OCI-LY7 (cell line): ENCODE results near the gene PRDM4. TPM values are rescaled to one million over a fixed set of nuclear protein-coding genes. Genes with fewer than 3 reads are reported as not detected.

Experiments
- BruUV-seq: library from RNA; stranded (reverse); fragments of 400-500 nt; replicated peaks from 2 replicates; lab custom pipeline; 2021; lab: Mats Ljungman, UMichigan
- CTCF ChIA-PET: fragments of 300-600 bp; sonication (Branson Sonifier 250); formaldehyde crosslinking; loops from one replicate; lab custom pipeline; 2022; ENCODE audit warnings: antibody characterized with exemption; ENCODE audit not compliant: unreplicated experiment; lab: Charles Lee
- POLR2A ChIA-PET: fragments of 300-600 bp; sonication (Branson Sonifier 250); formaldehyde crosslinking; loops from one replicate; lab custom pipeline; 2022; ENCODE audit warnings: antibody characterized with exemption; lab: Charles Lee
- DNase-seq: peaks from one replicate; pipeline ENCODE4 v3.0.0-alpha.2; 2015; ENCODE audit warnings: low spot score
- H2AFZ ChIP-seq: fragments of 200-600 bp; sonication (generic), shearing (Covaris generic); 2 replicates; pipeline ENCODE4 v1.6.1; 2014; ENCODE audit warnings: mild to moderate bottlenecking, antibody characterized with exemption, low read length, moderate library complexity
- H3K27ac ChIP-seq: fragments of 200-600 bp; sonication (generic); 2 replicates; pipeline ENCODE4 v1.5.1; 2014; ENCODE audit warnings: mixed run types, low read depth, mild to moderate bottlenecking, moderate library complexity, low read length, inconsistent platforms; ENCODE audit not compliant: poor library complexity, severe bottlenecking
- H3K36me3 ChIP-seq: fragments of 200-600 bp; sonication (generic); 2 replicates; pipeline ENCODE4 v1.6.1; 2014; ENCODE audit warnings: mild to moderate bottlenecking, antibody characterized with exemption, low read length, moderate library complexity, mixed read lengths; ENCODE audit not compliant: insufficient read depth
- H3K4me1 ChIP-seq: fragments of 200-600 bp; sonication (generic); 2 replicates; pipeline ENCODE4 v1.5.1; 2014; ENCODE audit warnings: mild to moderate bottlenecking, low read length; ENCODE audit not compliant: insufficient read depth, poor library complexity, severe bottlenecking
- H3K4me2 ChIP-seq: fragments of 200-600 bp; sonication (generic); 2 replicates; pipeline ENCODE4 v1.6.1; 2014; ENCODE audit warnings: mild to moderate bottlenecking, low read length
- H3K4me3 ChIP-seq: fragments of 200-600 bp; sonication (generic); 2 replicates; pipeline ENCODE4 v1.5.1; 2014; ENCODE audit warnings: mild to moderate bottlenecking, low read depth, low read length; ENCODE audit not compliant: poor library complexity, severe bottlenecking
- H3K79me2 ChIP-seq: fragments of 200-600 bp; sonication (generic); 2 replicates; pipeline ENCODE4 v1.6.1; 2016; ENCODE audit warnings: low read depth, mild to moderate bottlenecking, low read length, moderate library complexity, mixed read lengths; ENCODE audit not compliant: insufficient read depth
- H3K9me2 ChIP-seq: fragments of 200-600 bp; sonication (generic); 2 replicates; pipeline ENCODE4 v1.6.1; 2016; ENCODE audit warnings: mild to moderate bottlenecking, low read length, mixed read lengths; ENCODE audit not compliant: insufficient read depth
- H3K9me3 ChIP-seq: fragments of 200-600 bp; sonication (generic); 2 replicates; pipeline ENCODE4 v1.6.1; 2014; ENCODE audit warnings: mild to moderate bottlenecking, mixed run types, low read length, mixed read lengths
- H4K20me1 ChIP-seq: fragments of 200-600 bp; sonication (generic); 2 replicates; pipeline ENCODE4 v1.6.1; 2014; ENCODE audit warnings: mild to moderate bottlenecking, antibody characterized with exemption, low read length, moderate library complexity, mixed read lengths; ENCODE audit not compliant: insufficient read depth
- EZH2phosphoT487 ChIP-seq: fragments of 200-600 bp; sonication (generic); IDR thresholded peaks from 2 replicates; pipeline ENCODE4 v1.6.1; 2018; ENCODE audit warnings: low read depth, borderline replicate concordance, mild to moderate bottlenecking, mixed run types, antibody characterized with exemption, low read length, moderate library complexity, mixed read lengths
- intact Hi-C: fragments of 100-400 bp; cut with micrococcal nuclease; formaldehyde crosslinking; loops from one replicate; pipeline ENCODE4 v1.10.0; 2022; ENCODE audit not compliant: unreplicated experiment
- total RNA-seq, 2 experiments: library from RNA; depleted of rRNA in 1 of 2; stranded (reverse); fragments of >200 nt in 1 of 2; shearing (Covaris generic) in 1 of 2; gene quantifications; 2 replicates each; pipeline ENCODE4 v1.2.3, GENCODE V29; 2014 to 2022
- TF ChIP-seq, protein P1 (sequence below): fragments of 200-600 bp; sonication (generic); conservative IDR thresholded peaks from 2 replicates; pipeline ENCODE4 v1.5.1; 2014; ENCODE audit warnings: mild to moderate bottlenecking, antibody characterized with exemption, low read length, moderate library complexity, mixed read lengths

The PRDM4 gene
- total RNA-seq, 2 experiments from 2014 or later = 28.3 to 28.7 TPM

DNA sequence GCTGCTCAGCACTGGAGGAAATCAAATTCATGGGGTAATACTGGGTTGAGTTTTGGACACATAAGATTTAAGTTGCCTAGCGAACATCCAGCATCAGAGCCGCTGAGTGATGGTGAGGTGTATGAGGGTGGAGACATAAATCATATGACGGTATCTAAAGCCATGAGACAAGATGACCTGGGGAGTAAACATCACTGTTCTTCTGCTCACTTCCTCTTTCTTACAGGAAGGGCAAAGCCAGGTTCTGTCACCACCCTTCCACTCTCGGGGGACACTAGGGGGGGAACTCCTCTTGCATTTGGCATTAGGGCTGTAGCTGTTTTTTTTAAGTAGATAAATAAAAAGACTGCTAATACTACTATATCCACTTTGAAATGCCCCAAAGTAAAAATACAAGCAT is 24.0 kb downstream of the PRDM4 start:
- no peaks in the 10 kb centered on the region for H3K9me3 ChIP-seq
- BruUV-seq = no TSS peak
- H3K4me2 ChIP-seq = peak overlapping the region; percentile 36; the same call in 1 of the 2 replicates
- no peaks in the 10 kb centered on the region for H3K9me2 ChIP-seq
- peak overlapping the region; percentile 32 for H3K27ac ChIP-seq
- peaks cover 98% of the 10 kb centered on the region for H3K36me3 ChIP-seq
- peak; percentile 86 for DNase-seq
- peaks cover 4% of the 10 kb centered on the region; the same call in 1 of the 2 replicates for H4K20me1 ChIP-seq
- H3K79me2 ChIP-seq = no peaks in the 10 kb centered on the region
- CTCF ChIA-PET = interaction anchor here (1.1 kb wide), 1 partner anchor 148 kb away, joined by 4 read pairs; no protein-coding TSS in a partner anchor
- no peak for TF ChIP-seq EZH2phosphoT487
- TF ChIP-seq, protein P1, sequence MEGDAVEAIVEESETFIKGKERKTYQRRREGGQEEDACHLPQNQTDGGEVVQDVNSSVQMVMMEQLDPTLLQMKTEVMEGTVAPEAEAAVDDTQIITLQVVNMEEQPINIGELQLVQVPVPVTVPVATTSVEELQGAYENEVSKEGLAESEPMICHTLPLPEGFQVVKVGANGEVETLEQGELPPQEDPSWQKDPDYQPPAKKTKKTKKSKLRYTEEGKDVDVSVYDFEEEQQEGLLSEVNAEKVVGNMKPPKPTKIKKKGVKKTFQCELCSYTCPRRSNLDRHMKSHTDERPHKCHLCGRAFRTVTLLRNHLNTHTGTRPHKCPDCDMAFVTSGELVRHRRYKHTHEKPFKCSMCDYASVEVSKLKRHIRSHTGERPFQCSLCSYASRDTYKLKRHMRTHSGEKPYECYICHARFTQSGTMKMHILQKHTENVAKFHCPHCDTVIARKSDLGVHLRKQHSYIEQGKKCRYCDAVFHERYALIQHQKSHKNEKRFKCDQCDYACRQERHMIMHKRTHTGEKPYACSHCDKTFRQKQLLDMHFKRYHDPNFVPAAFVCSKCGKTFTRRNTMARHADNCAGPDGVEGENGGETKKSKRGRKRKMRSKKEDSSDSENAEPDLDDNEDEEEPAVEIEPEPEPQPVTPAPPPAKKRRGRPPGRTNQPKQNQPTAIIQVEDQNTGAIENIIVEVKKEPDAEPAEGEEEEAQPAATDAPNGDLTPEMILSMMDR = peak; percentile 70
- H2AFZ ChIP-seq = no peak overlapping the region
- peaks cover 21% of the 10 kb centered on the region for H3K4me1 ChIP-seq
- POLR2A ChIA-PET = no interaction called here
- H3K4me3 ChIP-seq = peak overlapping the region; percentile 7
- intact Hi-C loops = loop anchor here (1.0 kb wide), 2 partner anchors 10 to 23 kb away; no protein-coding TSS in a partner anchor

DNA sequence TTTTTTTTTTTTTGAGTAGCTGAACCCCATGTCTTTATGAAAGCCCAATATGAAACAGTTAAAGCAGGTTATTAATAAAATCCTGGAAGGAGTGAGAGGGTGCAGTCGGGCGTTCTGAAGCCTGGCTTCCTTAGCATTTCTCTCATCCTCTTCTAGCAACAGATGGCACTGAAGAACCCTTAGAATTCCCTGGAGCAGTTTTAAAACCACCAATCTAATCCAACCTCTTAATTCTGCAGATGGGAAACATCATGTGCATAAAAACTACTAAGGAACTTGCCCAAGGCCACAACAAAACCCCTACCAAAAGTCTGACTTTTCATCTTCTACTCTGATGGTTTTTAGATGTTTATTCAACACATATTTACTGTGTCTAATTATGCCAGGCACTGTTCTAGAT is 25.2 kb downstream of the PRDM4 start:
- no peak overlapping the region for H3K27ac ChIP-seq
- no peak overlapping the region for H3K4me3 ChIP-seq
- DNase-seq = no peak
- H3K4me1 ChIP-seq = peaks cover 28% of the 10 kb centered on the region
- H4K20me1 ChIP-seq = peaks cover 4% of the 10 kb centered on the region; the same call in 1 of the 2 replicates
- no TSS peak for BruUV-seq
- no peak for TF ChIP-seq EZH2phosphoT487
- TF ChIP-seq, protein P1 = no peak
- no peaks in the 10 kb centered on the region for H3K79me2 ChIP-seq
- ChIA-PET POLR2A (interaction anchor here (0.6 to 1.0 kb wide), 3 partner anchors 19 to 1967 kb away, joined by 3 to 4 read pairs (median 3); no protein-coding TSS in a partner anchor), CTCF (no interaction called here)
- H3K9me2 ChIP-seq = no peaks in the 10 kb centered on the region
- intact Hi-C loops = no loop called here
- H2AFZ ChIP-seq = no peak overlapping the region
- no peaks in the 10 kb centered on the region for H3K9me3 ChIP-seq
- peaks cover 89% of the 10 kb centered on the region for H3K36me3 ChIP-seq
- H3K4me2 ChIP-seq = no peak overlapping the region

- BruUV-seq = no TSS peak
- Histone ChIP-seq H3K4me3 (no peak overlapping the region), H3K36me3 (peaks cover 73% of the 10 kb centered on the region), H3K9me2 (no peaks in the 10 kb centered on the region), H3K4me1 (peaks cover 28% of the 10 kb centered on the region), H2AFZ (no peak overlapping the region), H3K9me3 (no peaks in the 10 kb centered on the region), H3K4me2 (no peak overlapping the region), H3K79me2 (no peaks in the 10 kb centered on the region), H4K20me1 (peaks cover 4% of the 10 kb centered on the region; the same call in 1 of the 2 replicates), H3K27ac (no peak overlapping the region)
- TF ChIP-seq, protein P1 = no peak
- no peak for TF ChIP-seq EZH2phosphoT487
- ChIA-PET CTCF (no interaction called here), POLR2A (no interaction called here)
- no peak for DNase-seq
- intact Hi-C loops = no loop called here
These were observed 26.8 kb downstream of the PRDM4 start for GRCh38 chr12:107734139-107734538.
